ENCODE results near the gene TARBP1. TPM values are rescaled to one million over a fixed set of nuclear protein-coding genes. Genes with fewer than 3 reads are reported as not detected.

TARBP1 gene
- polyA plus RNA-seq, 12 donors, result 17.6 to 62.7 (median 36.1) TPM; not detected in 1

DNA sequence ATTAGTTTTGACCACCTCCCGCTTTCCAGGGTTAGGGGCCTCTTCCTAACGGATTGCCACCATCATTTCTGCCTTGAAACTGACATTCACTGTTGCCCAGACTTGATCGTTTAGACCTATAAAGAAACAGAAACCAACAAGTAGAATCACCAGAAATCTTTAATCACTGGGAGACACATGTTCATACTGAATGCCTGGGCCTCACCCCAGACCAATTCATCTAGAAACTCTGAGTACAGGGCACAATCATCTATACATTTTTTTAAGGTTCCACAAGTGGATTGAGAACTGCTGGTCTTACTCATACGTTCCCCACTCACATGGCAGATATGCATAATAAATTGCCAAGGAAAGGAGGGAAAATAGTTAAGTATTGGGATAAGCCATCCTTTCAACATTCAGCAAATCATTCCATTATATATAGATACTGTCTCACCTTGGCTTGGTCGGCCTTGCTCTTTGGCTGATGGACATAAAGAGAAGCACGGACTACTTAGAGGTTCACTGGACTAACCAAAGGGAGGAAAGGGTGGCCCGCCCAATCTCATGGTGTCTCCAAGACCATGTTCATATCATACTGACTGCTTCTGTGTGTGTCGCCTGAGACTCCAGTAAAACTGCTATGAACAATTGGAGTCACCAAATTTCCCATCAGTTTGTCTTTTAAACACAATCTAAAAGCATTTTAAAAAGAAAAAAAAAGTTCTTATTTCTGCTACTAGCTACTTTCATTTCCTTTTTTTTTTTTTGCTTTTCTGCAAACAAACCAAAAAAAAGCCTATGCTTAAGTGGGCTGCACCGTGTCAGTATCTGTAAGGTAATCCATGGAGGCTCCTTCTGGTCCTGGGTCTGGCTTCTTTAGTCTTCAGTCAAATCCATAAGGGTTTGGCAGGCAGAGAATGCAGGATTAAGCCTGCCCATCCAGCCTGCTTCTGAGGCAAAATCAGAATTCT is 9.4 kb upstream of the TARBP1 start:
- DNase-seq, result no peak

DNA sequence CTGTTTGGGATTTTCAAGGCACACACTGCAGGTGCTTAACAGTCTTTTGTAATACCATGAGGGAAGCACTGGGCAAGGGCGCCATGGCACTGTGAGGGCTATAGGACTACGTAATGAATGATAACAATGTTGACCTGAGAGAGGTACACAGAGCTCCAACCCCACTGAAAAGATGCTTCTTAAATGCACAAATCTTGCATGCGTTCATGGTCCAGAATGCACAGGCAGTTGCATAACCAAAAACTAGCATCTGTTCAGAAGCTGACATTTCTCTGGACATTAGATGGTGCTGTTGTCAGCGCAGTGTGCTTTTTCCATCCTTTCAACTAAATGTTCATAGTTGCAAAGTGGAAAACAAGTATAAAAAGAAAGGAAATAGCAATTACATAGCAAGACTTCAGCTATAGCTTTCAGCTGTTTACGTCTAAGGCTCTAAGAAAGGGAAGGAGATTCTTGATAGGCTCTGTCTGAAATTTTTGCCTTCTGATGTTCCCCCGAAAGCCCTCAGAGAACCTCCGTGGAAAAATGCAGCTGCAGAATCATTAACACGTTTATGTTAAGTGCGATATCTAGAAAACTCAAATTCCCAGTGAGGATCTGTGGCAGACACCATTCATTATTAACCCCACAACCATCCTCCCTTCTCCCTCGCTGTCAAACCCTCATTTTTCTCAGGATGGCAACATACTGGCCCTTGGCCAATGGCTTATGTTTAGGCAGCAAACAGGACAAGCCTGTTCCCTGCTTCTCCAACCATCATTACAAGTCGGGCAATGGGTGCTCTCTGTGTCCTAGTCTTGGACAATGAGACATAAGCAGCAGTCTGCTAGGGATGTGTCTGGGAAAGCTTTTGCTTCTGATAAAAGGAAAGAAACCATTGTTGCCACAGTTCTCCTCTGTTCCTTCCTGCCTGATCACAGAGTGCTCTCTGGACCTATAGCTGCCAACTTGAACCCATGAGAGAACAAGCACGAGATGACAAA is 8.2 kb upstream of the TARBP1 start:
- peak; percentile 79 for DNase-seq

DNA sequence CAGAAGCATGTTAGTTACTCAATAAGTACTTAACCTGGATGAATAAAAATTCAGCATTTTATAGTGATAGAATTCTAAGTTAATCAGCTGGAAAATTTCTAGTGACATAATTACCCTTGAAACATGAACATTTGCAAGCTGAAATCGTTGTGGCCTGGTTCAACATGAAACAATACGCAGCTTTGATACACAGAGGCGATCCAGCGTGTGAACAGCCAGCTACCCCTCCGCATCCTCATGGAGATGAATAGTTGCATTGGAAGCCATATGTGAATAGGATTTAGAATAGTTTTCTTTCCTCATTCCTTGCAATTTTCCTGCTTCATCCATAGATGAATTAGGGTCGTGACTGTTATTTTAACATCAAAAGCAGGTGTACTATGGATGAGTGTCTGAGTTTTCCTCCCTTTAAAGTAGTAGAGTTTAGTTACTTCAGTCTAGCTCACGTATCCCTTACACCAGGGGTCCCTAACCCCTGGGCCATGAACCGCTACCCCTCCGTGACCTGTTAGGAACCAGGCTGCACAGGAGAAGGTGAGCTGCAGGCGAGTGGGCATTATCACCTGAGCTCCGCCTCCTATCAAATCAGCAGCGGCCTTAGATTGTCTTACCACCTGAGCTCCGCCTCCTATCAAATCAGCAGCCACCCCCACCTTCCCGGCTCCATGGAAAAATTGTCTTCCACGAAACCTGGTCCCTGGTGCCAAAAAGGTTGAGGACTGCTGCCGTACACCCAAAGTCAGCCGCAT is 6.2 kb upstream of the TARBP1 start:
- DNase-seq, result no peak

DNA sequence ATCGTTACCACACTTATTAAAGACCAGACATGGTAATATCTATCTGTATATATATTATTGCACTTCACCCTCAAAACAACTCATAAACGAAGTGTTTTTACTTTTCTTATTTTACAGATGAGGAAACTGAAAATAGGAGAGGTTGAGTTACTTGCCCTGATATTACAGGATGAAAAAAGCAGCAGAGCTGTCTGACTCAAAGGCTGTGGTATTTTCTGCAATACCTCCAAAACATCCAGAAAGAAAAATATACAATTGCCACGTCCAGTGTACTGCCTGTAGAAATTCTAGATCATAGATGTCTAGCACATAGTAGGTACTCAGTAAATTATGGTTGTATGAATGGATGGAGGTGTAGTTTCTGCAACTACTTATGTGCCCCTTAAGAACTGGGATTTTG is 5.2 kb upstream of the TARBP1 start:
- DNase-seq, result no peak

DNA sequence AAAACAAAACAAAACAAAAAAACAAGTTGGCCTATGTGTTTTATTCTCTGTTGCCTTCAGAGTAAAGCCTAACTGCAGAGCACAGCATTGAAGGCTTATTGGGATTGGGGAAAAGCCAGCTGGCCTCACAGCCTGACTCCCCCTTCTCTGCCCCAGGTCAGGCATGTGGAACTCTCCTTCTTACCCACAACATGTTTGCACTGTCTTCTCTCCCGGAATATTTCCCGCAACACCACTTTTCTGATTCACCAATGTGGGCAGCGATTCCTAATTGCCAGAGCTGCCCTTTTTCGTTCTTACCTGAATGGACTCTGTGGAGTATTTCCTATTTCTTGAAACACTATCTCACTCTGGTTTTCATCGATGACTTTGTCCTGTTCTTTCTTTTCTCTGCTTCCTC is 2.8 kb upstream of the TARBP1 start:
- DNase-seq, result no peak

DNA sequence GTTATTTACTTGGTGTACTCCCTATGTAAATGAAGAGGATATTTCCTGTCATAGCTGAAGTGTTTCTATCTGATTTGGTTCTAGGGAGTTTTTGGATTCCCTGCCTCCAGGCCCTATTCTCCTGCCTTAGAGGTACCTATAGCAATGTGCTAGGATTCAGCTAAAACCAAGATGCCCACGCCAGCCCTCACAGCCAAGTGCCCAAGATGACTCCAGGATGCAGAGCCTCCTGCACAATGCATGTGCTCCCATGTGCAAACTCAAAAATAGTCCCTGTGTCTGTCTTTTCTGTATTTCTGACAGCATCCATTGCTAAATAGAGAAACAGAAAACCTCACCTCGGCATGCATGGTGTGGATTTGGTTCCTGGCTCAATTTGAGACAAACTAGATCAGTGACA is 887 bp upstream of the TARBP1 start:
- no peak for DNase-seq

DNA sequence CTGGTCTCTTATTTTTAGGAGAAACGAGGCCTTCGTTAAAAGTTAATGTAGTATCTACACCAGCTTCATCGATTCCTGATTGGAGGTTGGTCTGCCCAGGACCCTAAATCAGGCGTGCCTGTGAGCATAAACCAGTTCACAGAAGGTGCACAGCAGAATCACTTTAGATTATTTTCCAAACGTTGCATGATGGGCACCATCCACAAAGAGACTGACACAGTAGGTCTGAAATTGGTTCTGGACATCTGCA is 256 bp upstream of the TARBP1 start:
- no peak for DNase-seq

DNA sequence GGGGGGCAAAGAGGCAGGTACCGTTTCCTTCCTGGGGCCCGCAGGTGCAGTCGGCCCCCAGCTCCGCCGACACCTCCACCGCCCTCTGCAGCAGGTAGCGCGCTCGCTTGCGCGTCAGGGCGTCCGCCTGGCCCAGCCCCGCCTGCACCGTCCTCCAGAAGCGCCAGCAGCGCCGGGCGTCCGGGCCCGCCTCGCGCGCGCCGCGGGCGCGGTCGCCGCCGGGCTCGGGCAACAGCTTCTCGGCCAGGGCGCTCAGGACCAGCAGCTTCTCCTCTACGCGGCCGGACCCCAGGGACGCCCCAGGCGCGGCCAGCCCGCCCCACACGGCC is 863 bp downstream of the TARBP1 start:
- DNase-seq, result peak; percentile 32

DNA sequence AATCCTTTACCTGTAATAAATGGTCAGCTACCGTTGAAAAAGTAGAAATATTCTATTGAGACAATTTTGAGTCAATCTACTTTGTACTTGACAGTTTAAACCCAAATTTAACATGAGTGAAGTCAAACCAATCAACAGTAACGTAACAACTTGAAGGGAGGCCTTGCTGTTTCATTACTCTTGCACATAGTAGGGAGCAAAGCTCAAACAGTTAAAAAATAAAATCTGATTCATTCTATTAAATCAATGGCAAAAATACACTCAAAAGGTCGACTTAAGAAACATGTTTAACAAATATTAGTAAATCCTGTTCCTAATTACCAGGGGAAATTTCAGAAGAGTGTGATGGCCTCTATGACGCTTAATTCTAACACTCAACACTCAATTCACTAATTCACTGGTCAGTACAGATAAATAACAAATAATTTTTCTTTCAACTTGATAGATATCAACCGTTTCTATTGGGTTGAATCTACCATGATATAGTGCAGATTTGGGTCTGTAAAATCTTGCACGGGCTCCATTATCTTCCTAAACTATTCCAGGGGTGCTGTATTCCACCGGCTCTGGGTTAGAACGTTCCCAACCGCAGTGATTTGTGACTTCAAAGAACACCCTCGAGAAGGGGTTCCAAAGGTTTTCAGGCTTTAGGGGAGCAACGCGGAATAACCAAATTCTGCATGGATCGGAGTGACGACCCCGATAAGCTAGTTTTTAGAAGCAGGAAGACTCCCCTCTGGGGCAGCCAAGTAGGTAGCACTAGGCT is 1.4 kb downstream of the TARBP1 start:
- no peak for DNase-seq

DNA sequence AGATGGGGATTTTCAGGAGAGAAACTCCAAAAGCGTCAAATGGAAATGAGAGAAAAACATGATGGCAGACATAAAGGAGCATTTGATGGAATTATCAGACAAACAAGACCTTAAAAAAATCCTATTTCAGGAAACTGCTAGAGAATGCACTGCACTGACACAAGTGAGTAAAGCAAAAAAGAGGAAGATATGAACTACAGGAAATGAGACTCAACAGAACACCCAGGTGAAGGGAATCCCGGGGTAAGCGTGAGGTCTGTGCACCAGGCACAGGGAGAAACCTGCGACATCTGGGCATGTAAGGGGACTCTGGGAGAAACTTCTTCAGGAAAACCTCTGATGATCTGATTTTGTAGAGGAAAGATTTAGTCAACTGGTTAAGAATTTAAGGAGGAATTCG is 2.8 kb downstream of the TARBP1 start:
- DNase-seq, result no peak

DNA sequence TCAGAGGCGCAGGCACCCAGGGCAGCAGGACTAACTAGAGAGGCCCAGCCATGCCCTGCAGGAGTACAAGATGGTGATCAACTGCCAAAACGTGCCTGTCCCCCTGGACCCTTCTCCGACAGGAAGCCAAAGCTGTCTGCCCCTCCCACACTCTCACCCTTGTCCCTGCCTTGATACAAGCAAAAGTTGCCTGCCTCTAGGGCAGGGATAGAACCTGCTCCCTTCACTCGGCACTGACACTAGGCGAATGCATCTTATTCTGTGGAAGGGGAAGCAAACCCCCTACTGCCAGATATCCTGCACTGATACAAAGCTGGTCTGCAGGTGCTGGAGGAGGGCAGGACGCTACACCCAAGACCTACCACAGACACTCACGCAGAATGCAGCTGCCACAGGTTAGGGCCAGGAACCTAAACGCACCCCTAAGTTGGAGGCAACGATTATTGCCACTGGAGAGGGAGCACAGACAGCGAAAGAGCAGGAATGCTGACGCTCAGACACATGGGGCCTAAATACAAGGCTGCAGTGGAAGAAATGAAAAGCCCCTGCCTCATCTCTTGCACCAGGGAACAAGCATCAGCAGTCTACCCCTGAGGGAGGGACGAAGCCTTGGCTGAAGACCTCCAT is 3.7 kb downstream of the TARBP1 start:
- no peak for DNase-seq

DNA sequence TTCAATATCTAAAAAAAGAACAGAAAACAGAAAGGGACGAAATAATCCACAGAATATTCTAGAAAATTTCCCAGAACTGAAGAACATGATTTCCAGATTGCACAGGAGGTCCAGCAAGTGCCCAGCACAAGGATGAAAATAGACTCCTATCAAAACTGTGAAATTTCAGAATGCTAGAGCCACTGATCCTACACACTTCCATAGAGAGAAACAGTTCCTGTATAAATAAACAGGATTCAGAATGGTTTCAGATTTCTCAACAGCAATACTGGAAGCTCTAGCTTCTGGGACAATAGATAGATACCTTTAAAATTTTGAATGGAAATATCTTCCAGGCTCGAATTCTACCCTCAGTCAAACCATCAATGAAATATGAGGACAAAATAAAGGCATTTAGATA is 4.6 kb downstream of the TARBP1 start:
- no peak for DNase-seq

DNA sequence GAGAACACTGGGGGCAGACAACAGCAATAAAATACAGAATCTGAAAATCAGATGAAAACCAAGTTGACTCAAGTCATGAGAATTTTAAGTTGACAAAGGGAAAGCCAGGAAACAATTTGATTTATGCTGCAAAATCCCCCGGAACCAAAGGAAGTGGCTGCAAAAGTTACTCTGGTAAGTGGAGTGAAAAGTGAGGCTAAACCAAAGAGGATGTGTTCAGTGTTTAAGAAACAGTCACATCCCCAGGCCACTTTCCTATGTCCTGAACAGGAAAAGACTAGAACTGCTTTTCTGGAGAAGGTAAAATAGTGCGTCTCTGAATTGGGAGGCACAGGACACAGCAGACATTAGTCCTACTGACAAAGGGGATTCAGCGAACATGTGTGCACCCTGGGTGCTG is 5.9 kb downstream of the TARBP1 start:
- no peak for DNase-seq

DNA sequence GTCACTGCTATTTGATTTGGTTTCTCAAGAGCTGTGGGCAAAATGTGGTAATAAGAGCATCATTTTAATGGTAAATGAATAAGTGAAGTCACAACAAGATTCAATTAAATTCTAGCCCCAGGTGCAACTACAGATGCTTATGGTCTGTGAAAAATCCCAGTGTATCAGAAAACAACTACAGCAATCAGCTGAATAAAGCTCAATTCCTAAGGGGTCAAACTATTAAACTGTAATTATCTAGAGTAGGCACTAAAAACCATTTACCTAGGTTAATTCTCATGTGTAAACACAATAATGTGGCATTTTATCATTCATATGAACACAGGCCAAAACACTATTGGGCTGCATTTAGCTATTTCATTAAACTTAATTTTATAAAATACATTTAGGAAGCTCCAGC is 9.6 kb downstream of the TARBP1 start:
- no peak for DNase-seq

DNA sequence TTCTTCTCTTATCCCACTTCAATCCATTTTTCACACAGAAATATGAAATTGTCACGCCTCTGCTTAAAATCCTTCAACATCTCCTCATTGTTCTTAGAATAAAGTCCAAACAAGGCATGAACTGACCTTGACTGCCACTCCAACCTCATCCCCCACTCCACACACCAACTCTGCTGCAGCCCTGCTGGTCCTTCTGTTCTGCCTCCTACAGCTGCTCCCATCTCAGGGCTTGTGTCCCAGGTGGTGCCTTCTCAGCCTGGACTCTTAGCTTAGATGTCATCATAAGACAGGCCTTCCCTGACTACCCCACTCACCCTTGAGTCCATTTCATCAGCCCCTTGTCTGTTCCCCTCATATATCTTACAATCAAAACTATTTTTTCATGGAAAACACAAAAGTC is 10.4 kb downstream of the TARBP1 start:
- no peak for DNase-seq

DNA sequence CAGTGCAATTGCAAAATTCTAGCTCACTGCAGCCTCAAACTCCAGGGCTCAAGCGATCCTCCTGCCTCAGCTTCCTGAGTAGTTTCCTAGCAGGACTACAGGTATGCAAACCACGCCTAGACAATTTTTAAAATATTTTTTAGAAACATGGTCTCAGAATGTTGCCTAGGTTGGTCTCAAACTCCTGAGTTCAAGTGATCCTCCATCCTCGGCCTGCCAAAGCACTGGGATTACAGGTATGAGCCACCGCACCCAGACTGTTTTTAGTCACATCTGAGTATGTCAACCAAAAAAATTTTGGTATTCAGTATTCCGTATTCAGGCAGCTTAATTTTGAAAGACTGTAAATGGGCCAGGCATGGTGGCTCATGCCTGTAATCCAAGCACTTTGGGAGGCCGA is 11.2 kb downstream of the TARBP1 start:
- no peak for DNase-seq

DNA sequence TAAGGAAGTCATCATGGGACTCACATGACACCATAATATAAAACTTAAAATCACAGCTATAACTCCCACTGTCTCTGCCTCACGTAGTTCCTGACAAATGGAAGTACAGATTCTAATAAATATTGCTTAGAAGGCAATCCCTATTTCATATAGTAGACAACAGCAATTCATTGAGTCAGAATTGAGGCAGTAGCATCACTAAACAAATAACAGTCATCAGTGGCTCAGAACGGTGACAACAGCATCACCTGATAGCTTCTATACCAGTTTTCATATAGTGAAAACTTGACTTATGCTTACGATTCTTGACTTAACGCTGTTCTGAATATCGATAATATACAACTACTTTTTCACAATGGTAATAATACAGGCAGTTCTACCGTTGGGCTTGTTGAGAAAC is 12.0 kb downstream of the TARBP1 start:
- no peak for DNase-seq

DNA sequence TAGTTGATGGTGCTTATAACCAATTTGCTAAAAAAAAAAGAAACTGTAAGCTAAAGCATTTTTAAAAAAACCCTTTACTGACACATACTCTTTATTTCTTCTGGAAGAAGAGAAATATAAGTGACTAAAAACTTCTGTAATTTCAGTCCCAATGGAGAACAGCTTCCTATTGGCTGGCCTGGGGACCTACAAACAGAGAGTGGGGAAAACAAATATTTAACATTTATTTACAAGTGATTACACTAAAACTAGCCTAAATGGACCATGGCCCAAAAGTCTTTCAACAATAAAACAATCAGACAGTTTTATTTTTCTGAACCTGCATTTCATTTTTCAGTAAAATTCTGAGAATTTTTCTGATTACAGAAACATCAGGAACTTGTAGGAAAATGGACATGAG is 15.2 kb downstream of the TARBP1 start:
- DNase-seq, result no peak

DNA sequence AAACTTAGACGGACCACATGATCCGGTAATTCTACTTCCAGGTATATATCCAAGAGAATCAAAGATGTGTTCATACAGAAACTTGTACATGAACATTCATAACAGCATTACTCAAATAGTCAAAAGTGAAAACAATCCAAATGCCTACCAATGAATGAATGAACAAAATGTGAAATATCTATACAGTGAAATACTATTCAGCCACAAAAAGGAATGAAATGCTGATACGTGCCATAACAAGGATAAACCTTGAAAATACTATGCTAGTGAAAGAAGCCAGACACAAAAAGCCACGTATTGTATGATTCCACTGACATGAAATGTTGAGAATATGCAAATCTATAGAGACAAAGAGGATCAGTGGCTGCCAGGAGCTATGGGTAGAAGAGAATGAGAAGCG is 18.3 kb downstream of the TARBP1 start:
- DNase-seq, result no peak

DNA sequence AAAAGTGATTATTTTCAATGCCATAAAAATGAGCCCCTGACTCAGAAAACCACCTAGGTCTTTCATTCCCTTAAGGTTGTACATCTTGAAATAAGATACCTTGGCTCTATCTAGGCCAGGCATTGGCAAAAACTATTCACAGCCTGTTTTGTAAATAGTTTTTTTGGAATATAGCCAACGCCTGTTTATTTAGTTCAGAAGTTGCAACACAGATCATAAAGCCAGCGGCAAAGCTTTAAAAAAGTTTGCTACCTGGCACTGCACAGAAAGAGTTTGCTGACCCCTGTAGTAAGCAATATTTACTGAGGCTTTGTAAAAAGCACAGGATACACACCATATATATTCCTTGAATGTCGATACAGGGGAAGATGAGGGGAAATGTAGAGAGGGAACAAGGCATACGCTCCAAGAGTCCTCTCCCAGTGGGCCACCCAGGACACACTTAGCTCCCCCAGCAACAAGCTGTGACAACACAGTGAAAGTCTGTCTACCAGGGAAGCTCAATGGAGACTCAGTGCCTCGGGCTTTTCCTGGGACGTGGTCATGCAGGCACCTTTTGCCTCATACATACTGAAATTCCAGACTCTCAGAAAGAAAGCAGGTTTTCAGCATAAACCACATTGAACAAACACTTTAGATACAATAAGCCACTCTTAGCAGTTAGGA is 20.5 kb downstream of the TARBP1 start:
- DNase-seq, result no peak

DNA sequence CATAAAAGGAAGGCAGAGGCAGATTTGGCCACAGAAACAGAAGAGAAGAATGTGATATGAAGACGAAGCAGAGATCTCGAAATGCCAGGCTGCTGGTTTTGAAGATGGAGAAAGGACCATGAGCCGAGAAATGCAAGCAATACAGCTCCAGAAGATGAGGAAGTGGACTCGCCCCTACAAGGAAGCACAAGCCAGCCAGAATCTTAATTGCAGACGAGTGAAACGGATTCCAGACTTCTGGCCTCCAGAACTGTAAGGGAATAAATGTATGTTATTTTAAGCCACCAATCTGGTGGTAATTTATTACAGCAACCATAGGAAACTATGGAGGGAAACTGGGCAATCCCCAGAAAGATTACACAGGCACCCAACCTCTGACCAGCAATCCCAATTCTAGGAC is 24.1 kb downstream of the TARBP1 start:
- DNase-seq, result no peak
